HG03139 (cell line): Measurements from ENCODE around the gene OVAAL.

Experiments used
- ATAC-seq: cut with Tn5 transposase; IDR thresholded peaks from one replicate; pipeline ENCODE4 v1.9.1; 2021; ENCODE audit not compliant: unreplicated experiment

OVAAL gene

DNA sequence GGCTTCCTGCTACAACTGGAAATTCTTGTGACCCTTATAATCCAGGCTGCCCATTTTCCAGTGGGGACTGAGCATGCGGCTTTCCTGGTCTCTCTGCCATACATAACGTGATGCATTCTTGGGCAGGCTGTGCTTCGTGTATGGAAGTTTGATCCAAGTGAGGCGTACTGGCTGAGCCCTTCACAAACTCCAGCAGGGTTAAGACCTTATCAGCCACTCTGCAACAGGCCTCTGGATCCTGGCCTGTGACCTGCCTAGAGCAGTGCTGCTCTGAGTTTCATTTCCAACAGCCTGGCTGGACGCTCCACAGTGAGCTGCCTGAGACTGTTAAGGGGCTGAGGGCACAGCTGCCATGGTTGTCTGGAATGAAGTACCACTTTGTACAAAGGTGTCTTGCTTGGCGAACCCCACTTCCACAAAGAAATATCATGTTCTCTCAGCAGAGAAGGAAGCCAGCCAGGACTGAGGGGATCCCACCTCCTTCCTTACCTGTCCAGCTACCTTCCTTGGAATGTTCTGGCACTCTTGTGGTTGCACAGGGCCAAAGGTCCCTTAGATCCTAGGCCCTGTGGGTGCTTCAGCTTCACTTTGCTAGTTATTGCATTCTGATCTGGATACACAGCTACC lies 44.6 kb downstream of the OVAAL start:
- ATAC-seq = no peak

DNA sequence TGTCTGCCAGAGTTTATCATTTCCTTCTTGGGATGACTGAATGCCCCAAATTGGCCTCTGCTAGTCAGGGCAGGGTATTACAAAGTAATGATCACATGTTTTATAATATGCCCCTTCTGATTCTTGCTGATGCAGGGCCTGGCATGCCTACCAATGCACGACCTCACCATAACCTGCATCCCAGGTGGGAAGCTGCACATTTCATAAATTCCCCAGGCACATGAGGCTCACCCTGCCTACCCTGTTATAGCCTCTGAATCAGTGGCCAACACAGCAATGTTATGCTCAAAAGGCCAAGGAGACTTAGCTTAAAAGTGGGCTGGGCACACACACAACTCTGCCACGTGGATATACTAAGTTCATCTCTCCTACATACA lies 45.1 kb downstream of the OVAAL start:
- ATAC-seq = no peak

- no peak for ATAC-seq
Measured at GRCh38 chr1:180606155-180606554, 47.4 kb downstream of the OVAAL start.

DNA sequence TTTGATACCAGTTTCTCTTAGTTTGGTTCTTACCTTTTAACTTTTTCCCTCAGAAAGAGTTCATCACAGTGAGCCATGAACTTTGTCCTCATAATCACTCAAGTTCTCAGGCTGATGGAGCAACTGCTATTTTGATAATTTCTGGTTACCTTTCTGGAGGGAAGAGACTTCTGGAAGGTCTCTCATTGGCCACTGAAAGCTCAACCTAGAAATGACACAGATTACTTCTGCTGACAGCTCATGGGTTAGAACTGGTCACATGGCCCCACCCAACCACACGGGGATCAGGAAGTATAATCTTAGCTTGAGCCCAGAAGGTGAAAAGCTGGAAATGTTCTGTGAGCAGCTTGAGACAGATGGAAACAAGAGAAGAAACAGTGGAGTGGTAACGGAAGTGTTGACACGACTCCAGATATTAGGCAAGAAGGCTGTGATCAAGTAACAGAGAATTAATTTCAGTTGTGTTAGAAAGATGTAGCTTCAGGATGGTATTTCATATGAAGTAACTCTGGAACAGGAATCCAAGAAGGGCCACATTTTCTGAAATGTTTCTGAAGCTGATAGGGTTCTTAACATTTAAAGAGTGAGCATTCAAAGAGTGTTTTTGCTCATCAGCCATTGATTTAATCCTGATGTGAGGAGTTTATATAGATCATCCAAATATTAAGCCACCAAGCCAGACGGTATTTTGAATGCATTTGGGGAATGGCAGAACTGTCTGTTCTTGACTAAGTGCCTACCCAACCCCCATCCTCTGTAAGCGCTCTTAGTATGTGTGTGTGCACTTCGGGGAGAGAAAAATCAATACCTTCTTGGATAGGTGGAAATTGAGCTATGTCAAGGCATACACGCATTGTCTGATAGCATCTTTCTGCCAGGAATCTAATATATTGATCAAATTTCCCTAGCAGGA lies 51.1 kb downstream of the OVAAL start:
- no peak for ATAC-seq

GRCh38 chr1:180610556-180611015 lies 51.8 kb downstream of the OVAAL start:
- no peak for ATAC-seq

DNA sequence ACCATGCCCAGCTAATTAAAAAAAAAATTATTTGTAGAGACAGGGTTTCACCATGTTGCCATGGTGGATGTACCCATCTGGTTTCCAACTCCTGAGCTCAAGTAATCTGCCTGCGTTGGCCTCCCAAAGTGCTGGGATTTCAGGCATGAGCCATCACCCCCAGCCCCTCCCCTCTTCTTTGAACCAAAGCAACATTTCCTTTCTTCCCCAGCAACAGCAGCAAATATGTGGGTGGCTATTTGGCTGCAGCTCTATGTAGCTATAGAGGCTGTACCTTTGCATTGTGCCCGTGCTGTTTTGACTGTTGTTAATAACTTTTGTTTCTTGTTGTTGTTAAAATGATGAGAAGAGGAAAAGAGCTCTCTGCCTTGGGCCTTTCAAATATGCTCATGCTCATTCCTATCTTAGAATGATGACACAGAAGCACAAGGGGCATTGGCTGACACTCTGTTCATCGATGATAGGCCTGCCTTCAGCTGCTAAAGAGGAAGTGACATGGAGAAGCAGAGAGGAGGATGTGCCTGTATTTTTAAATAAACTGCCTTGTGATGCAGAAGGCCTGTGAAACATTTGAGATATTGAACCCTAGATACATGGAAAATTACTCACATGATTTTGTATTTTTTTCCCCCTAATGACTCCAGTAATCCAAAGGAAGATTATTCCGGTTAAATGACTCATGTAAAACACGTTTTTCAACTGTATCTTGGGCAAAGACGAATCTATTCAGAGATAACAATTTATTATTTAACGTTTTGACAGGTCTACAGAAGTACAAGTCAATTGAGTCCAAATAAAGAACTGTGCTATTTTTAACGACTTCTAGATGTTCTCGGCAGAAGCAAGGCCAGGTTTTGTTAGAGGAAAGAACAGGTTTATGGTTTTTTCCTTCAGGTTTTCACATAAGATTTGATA lies 52.5 kb downstream of the OVAAL start:
- no peak for ATAC-seq

GRCh38 chr1:180612632-180613031 lies 53.9 kb downstream of the OVAAL start:
- ATAC-seq = no peak

DNA sequence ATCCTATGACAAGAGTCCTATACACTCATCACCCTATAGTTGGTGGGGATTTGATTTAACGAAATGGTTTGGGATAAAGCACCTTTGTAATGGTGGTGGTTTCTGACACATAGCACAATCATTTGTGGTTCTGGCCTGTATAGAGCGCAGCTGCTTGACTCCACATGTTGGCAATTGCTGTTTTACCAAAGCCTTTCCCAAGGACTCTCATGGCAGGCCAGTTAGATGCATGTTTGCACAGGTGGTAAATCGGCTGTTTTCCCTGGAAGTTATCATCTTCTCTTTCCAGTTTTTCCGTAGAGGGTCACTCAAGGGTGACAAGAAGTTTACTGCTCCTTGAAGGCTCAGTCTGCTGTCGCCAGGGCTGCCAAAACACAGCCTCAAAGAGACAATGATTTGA lies 56.0 kb downstream of the OVAAL start:
- ATAC-seq = no peak

DNA sequence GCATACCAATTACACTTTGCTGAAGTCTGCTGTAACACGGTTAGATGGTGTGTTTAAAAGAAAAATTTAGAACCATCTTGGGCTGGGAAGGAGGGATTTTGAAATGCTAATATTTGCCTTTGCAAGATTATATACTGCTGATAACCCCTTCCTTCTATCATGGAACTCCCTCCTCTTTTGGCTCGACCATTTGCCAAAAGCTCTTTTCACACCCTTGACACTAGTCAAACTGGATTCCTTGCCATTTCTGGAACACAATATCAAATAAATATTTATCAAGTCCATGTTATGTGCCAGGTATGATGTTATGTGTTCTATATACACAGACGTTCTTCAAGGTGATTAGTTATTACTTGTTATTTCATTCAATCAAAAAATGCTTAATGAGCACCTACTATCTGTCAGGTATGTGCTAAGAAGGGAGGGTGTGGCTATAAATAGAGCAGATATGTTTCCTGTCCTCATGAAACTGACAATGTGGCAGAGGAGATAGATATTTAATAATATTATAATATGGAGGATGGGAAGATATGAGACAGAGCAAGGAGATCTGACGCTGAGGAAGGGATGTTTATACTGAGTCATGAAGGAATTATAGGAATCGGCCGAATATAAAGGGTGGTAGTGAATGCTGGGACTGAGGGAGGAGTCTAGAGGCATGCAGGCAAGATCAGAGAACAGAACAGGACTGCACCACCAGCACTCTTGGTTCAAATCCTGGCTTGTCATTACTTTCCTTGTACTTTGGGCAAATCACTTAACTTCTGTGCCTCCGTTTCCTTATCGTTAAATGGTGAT lies 56.9 kb downstream of the OVAAL start:
- no peak for ATAC-seq
